ENCODE results near the gene OBP2A.

- TF ChIP-seq CTCF (IDR thresholded peaks at IDR 0.05; ENCODE audit: low read length) (no peak), EZH2 (optimal IDR thresholded peaks at IDR 0.05; ENCODE audit: low read depth, low read length) (no peak)
Measured at GRCh38 chr9:135509458-135509857, 36.5 kb upstream of the OBP2A start.
